ENCODE data around the gene RPS6KA3. TPM values are rescaled to one million over a fixed set of nuclear protein-coding genes. Genes with fewer than 3 reads are reported as not detected.

Gene RPS6KA3
- total RNA-seq, 1 donor from 2014 or later: 26.6 TPM

- no peak for DNase-seq (ENCODE audit: low read depth)
- no peaks in the 10 kb centered on the region for H3K27me3 ChIP-seq (ENCODE audit: control insufficient read depth, insufficient read depth, low read length)
- no peak overlapping the region for H3K4me3 ChIP-seq (ENCODE audit: low read depth, low read length)
- H3K36me3 ChIP-seq (ENCODE audit: control insufficient read depth, insufficient read depth, low read length): no peaks in the 10 kb centered on the region
- TF ChIP-seq, protein P1, sequence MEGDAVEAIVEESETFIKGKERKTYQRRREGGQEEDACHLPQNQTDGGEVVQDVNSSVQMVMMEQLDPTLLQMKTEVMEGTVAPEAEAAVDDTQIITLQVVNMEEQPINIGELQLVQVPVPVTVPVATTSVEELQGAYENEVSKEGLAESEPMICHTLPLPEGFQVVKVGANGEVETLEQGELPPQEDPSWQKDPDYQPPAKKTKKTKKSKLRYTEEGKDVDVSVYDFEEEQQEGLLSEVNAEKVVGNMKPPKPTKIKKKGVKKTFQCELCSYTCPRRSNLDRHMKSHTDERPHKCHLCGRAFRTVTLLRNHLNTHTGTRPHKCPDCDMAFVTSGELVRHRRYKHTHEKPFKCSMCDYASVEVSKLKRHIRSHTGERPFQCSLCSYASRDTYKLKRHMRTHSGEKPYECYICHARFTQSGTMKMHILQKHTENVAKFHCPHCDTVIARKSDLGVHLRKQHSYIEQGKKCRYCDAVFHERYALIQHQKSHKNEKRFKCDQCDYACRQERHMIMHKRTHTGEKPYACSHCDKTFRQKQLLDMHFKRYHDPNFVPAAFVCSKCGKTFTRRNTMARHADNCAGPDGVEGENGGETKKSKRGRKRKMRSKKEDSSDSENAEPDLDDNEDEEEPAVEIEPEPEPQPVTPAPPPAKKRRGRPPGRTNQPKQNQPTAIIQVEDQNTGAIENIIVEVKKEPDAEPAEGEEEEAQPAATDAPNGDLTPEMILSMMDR (IDR thresholded peaks at IDR 0.05; ENCODE audit: insufficient read depth, low read length, poor library complexity, severe bottlenecking): no peak
Measured at GRCh38 chrX:20269848-20270561, 3.3 kb upstream of the RPS6KA3 start.

DNA sequence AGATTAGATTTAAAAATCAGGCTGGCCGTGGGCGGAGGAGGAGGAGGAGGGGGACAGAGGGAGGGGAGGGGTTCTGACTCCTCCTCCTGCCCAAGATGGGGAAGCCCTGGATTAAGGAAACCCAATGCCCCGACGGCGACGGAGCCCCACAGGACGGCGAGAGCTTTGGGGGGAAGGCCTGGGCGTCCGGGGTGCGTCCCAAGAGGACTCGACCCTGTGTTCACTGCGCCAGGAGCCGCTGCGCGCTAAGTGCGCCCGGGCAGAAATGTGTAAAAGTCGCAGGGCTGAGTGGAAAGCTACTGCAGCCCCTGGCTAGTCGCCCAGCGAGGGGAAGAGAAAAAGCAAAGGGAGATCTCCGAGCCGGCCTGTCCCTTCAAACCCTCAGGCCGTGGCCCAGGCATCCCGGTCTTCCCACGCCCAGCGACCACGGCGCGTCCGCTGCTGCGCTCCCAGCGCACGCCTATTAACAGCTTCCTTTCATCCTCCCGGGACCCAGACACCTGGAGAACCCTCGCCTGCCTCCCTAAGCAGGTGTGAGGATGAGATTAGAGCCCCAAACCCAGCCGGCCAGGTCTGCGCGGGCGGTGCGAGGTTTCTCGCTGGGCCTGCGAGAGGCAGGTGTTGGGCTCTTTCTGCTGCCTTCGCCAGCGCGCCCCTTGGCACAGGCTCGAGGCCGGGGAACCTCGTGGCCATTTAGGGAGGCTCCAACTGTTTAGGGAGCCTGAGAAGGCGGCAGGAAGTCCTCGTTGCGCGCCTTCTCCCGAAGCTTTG is 1.4 kb upstream of the RPS6KA3 start:
- no peaks in the 10 kb centered on the region for H3K36me3 ChIP-seq (ENCODE audit: control insufficient read depth, insufficient read depth, low read length)
- TF ChIP-seq, protein P1 (IDR thresholded peaks at IDR 0.05; ENCODE audit: insufficient read depth, low read length, poor library complexity, severe bottlenecking): no peak
- DNase-seq (ENCODE audit: low read depth): no peak
- H3K27me3 ChIP-seq (ENCODE audit: control insufficient read depth, insufficient read depth, low read length): no peaks in the 10 kb centered on the region
- peak overlapping the region; percentile 59 for H3K4me3 ChIP-seq (ENCODE audit: low read depth, low read length)

GRCh38 chrX:20267607-20267930 is 860 bp upstream of the RPS6KA3 start:
- Histone ChIP-seq H3K36me3 (ENCODE audit: control insufficient read depth, insufficient read depth, low read length) (no peaks in the 10 kb centered on the region), H3K27me3 (ENCODE audit: control insufficient read depth, insufficient read depth, low read length) (no peaks in the 10 kb centered on the region), H3K4me3 (ENCODE audit: low read depth, low read length) (peak overlapping the region; percentile 59)
- DNase-seq (ENCODE audit: low read depth): no peak
- TF ChIP-seq, protein P1 (IDR thresholded peaks at IDR 0.05; ENCODE audit: insufficient read depth, low read length, poor library complexity, severe bottlenecking): no peak

GRCh38 chrX:20265726-20266681 is 705 bp downstream of the RPS6KA3 start:
- Histone ChIP-seq H3K27me3 (ENCODE audit: control insufficient read depth, insufficient read depth, low read length) (no peaks in the 10 kb centered on the region), H3K36me3 (ENCODE audit: control insufficient read depth, insufficient read depth, low read length) (no peaks in the 10 kb centered on the region), H3K4me3 (ENCODE audit: low read depth, low read length) (peak overlapping the region; percentile 59)
- TF ChIP-seq, protein P1 (IDR thresholded peaks at IDR 0.05; ENCODE audit: insufficient read depth, low read length, poor library complexity, severe bottlenecking): no peak
- no peak for DNase-seq (ENCODE audit: low read depth)

GRCh38 chrX:20265221-20265725 is 1.4 kb downstream of the RPS6KA3 start:
- Histone ChIP-seq H3K27me3 (ENCODE audit: control insufficient read depth, insufficient read depth, low read length) (no peaks in the 10 kb centered on the region), H3K4me3 (ENCODE audit: low read depth, low read length) (peak overlapping the region; percentile 59), H3K36me3 (ENCODE audit: control insufficient read depth, insufficient read depth, low read length) (no peaks in the 10 kb centered on the region)
- DNase-seq (ENCODE audit: low read depth): peak; percentile 14
- TF ChIP-seq, protein P1 (IDR thresholded peaks at IDR 0.05; ENCODE audit: insufficient read depth, low read length, poor library complexity, severe bottlenecking): no peak
